Osteocyte (in vitro differentiated cells): Measurements from ENCODE around the gene HSD17B2. TPM values are rescaled to one million over a fixed set of nuclear protein-coding genes. Genes with fewer than 3 reads are reported as not detected.

Experiments
- DNase-seq: peaks from one replicate; pipeline ENCODE4 v3.0.0; 2021; ENCODE audit warnings: mixed read lengths; ENCODE audit not compliant: unreplicated experiment; ENCODE audit errors: extremely low spot score
- H3K27ac Mint-ChIP-seq: one replicate; pipeline ENCODE4 v1.8.0; 2021; ENCODE audit warnings: mild to moderate bottlenecking, mixed read lengths; ENCODE audit not compliant: unreplicated experiment
- H3K27me3 Mint-ChIP-seq: one replicate; pipeline ENCODE4 v1.8.0; 2021; ENCODE audit warnings: mixed read lengths; ENCODE audit not compliant: unreplicated experiment
- H3K36me3 Mint-ChIP-seq: one replicate; pipeline ENCODE4 v1.8.0; 2021; ENCODE audit warnings: mixed read lengths; ENCODE audit not compliant: unreplicated experiment
- H3K4me1 Mint-ChIP-seq: one replicate; pipeline ENCODE4 v1.8.0; 2021; ENCODE audit warnings: mixed read lengths; ENCODE audit not compliant: unreplicated experiment
- H3K4me3 Mint-ChIP-seq: one replicate; pipeline ENCODE4 v1.8.0; 2021; ENCODE audit warnings: mild to moderate bottlenecking, moderate library complexity, mixed read lengths; ENCODE audit not compliant: unreplicated experiment
- H3K9me3 Mint-ChIP-seq: one replicate; pipeline ENCODE4 v1.8.0; 2021; ENCODE audit warnings: mixed read lengths; ENCODE audit not compliant: unreplicated experiment
- CTCF ChIP-seq: fragments of 200-600 bp; sonication (generic); IDR thresholded peaks from 2 replicates; pipeline ENCODE4 v1.5.0; 2021; ENCODE audit warnings: antibody characterized with exemption, mild to moderate bottlenecking, moderate library complexity
- total RNA-seq: library from RNA; stranded (reverse); gene quantifications from 2 replicates; pipeline ENCODE4 v1.2.1, GENCODE V29; 2021

HSD17B2 gene
- total RNA-seq, 1 donor from 2014 or later = 0.40 TPM

- H3K27ac Mint-ChIP-seq = no peak overlapping the region
- no peaks in the 10 kb centered on the region for H3K9me3 Mint-ChIP-seq
- no peak for DNase-seq
- H3K36me3 Mint-ChIP-seq = no peaks in the 10 kb centered on the region
- H3K27me3 Mint-ChIP-seq = peaks cover 2% of the 10 kb centered on the region
- TF ChIP-seq CTCF = no peak
- no peak overlapping the region for H3K4me3 Mint-ChIP-seq
- no peaks in the 10 kb centered on the region for H3K4me1 Mint-ChIP-seq
These were observed 32.2 kb downstream of the HSD17B2 start for GRCh38 chr16:82067042-82067803.

GRCh38 chr16:82067804-82068325 lies 32.8 kb downstream of the HSD17B2 start:
- no peaks in the 10 kb centered on the region for H3K36me3 Mint-ChIP-seq
- TF ChIP-seq CTCF = no peak
- DNase-seq = no peak
- H3K4me3 Mint-ChIP-seq = no peak overlapping the region
- peaks cover 2% of the 10 kb centered on the region for H3K27me3 Mint-ChIP-seq
- no peaks in the 10 kb centered on the region for H3K9me3 Mint-ChIP-seq
- H3K27ac Mint-ChIP-seq = no peak overlapping the region
- H3K4me1 Mint-ChIP-seq = no peaks in the 10 kb centered on the region

- no peak for DNase-seq
- Mint-ChIP-seq H3K4me3 (no peak overlapping the region), H3K9me3 (peaks cover 5% of the 10 kb centered on the region), H3K27me3 (peaks cover 8% of the 10 kb centered on the region), H3K36me3 (no peaks in the 10 kb centered on the region), H3K27ac (no peak overlapping the region), H3K4me1 (no peaks in the 10 kb centered on the region)
- no peak for TF ChIP-seq CTCF
These were observed 35.8 kb downstream of the HSD17B2 start for GRCh38 chr16:82070656-82071369.

- Mint-ChIP-seq H3K36me3 (no peaks in the 10 kb centered on the region), H3K9me3 (peaks cover 5% of the 10 kb centered on the region), H3K4me3 (no peak overlapping the region), H3K4me1 (no peaks in the 10 kb centered on the region), H3K27ac (no peak overlapping the region), H3K27me3 (peaks cover 8% of the 10 kb centered on the region)
- no peak for TF ChIP-seq CTCF
- DNase-seq = no peak
These were observed 36.4 kb downstream of the HSD17B2 start for GRCh38 chr16:82071421-82071820.

GRCh38 chr16:82072313-82072712 lies 37.3 kb downstream of the HSD17B2 start:
- Mint-ChIP-seq H3K27ac (no peak overlapping the region), H3K4me3 (no peak overlapping the region), H3K4me1 (no peaks in the 10 kb centered on the region), H3K27me3 (peaks cover 8% of the 10 kb centered on the region), H3K36me3 (no peaks in the 10 kb centered on the region), H3K9me3 (peaks cover 10% of the 10 kb centered on the region)
- DNase-seq = no peak
- TF ChIP-seq CTCF = no peak
